Measurements from ENCODE around the gene TNFRSF18.

TNFRSF18 gene

GRCh38 chr1:1230656-1231399 lies 24.4 kb upstream of the TNFRSF18 start:
- DNase-seq (ENCODE audit: low read depth) = peak; percentile 32

GRCh38 chr1:1229770-1230169 lies 23.4 kb upstream of the TNFRSF18 start:
- DNase-seq (ENCODE audit: low read depth) = no peak
- no peak overlapping the region for H3K4me3 ChIP-seq (ENCODE audit: low read depth, low read length)

More at GRCh38 chr1:1230656-1231399, 24.4 kb upstream of the TNFRSF18 start:
- peak overlapping the region; percentile 86 for H3K4me3 ChIP-seq (ENCODE audit: low read depth, low read length)

- no peak overlapping the region for H3K4me3 ChIP-seq (ENCODE audit: low read depth, low read length)
- DNase-seq (ENCODE audit: low read depth) = no peak
These were observed 22.4 kb upstream of the TNFRSF18 start for GRCh38 chr1:1228596-1229321.

GRCh38 chr1:1228187-1228586 lies 21.8 kb upstream of the TNFRSF18 start:
- no peak for DNase-seq (ENCODE audit: low read depth)
- no peak overlapping the region for H3K4me3 ChIP-seq (ENCODE audit: low read depth, low read length)

GRCh38 chr1:1227386-1227785 lies 21.0 kb upstream of the TNFRSF18 start:
- no peak for DNase-seq (ENCODE audit: low read depth)
- H3K4me3 ChIP-seq (ENCODE audit: low read depth, low read length) = no peak overlapping the region

GRCh38 chr1:1226566-1227362 lies 20.4 kb upstream of the TNFRSF18 start:
- no peak for DNase-seq (ENCODE audit: low read depth)
- H3K4me3 ChIP-seq (ENCODE audit: low read depth, low read length) = no peak overlapping the region

- DNase-seq (ENCODE audit: low read depth) = no peak
- no peak overlapping the region for H3K4me3 ChIP-seq (ENCODE audit: low read depth, low read length)
These were observed 19.5 kb upstream of the TNFRSF18 start for GRCh38 chr1:1225913-1226312.

- H3K4me3 ChIP-seq (ENCODE audit: low read depth, low read length) = no peak overlapping the region
- no peak for DNase-seq (ENCODE audit: low read depth)
These were observed 18.9 kb upstream of the TNFRSF18 start for GRCh38 chr1:1225238-1225845.

- no peak for DNase-seq (ENCODE audit: low read depth)
- H3K4me3 ChIP-seq (ENCODE audit: low read depth, low read length) = no peak overlapping the region
These were observed 17.5 kb upstream of the TNFRSF18 start for GRCh38 chr1:1223891-1224290.

- H3K4me3 ChIP-seq (ENCODE audit: low read depth, low read length) = no peak overlapping the region
- DNase-seq (ENCODE audit: low read depth) = no peak
These were observed 16.9 kb upstream of the TNFRSF18 start for GRCh38 chr1:1223321-1223720.

GRCh38 chr1:1222575-1223225 lies 16.3 kb upstream of the TNFRSF18 start:
- DNase-seq (ENCODE audit: low read depth) = no peak
- no peak overlapping the region for H3K4me3 ChIP-seq (ENCODE audit: low read depth, low read length)

- H3K4me3 ChIP-seq (ENCODE audit: low read depth, low read length) = no peak overlapping the region
- DNase-seq (ENCODE audit: low read depth) = no peak
These were observed 15.6 kb upstream of the TNFRSF18 start for GRCh38 chr1:1221887-1222574.

- no peak overlapping the region for H3K4me3 ChIP-seq (ENCODE audit: low read depth, low read length)
- no peak for DNase-seq (ENCODE audit: low read depth)
These were observed 13.8 kb upstream of the TNFRSF18 start for GRCh38 chr1:1220197-1220596.

- no peak for DNase-seq (ENCODE audit: low read depth)
- H3K4me3 ChIP-seq (ENCODE audit: low read depth, low read length) = no peak overlapping the region
These were observed 12.9 kb upstream of the TNFRSF18 start for GRCh38 chr1:1219341-1219740.

GRCh38 chr1:1218524-1219200 lies 12.3 kb upstream of the TNFRSF18 start:
- DNase-seq (ENCODE audit: low read depth) = no peak
- no peak overlapping the region for H3K4me3 ChIP-seq (ENCODE audit: low read depth, low read length)

GRCh38 chr1:1217621-1218523 lies 11.5 kb upstream of the TNFRSF18 start:
- no peak overlapping the region for H3K4me3 ChIP-seq (ENCODE audit: low read depth, low read length)
- no peak for DNase-seq (ENCODE audit: low read depth)

Data from skeletal muscle cell (primary cell).